ENCODE data around the gene P2RY13. TPM values are rescaled to one million over a fixed set of nuclear protein-coding genes. Genes with fewer than 3 reads are reported as not detected.

Gene P2RY13
- total and polyA plus RNA-seq, 2 donors from 2014 or later = 0.71 to 2.5 TPM

DNA sequence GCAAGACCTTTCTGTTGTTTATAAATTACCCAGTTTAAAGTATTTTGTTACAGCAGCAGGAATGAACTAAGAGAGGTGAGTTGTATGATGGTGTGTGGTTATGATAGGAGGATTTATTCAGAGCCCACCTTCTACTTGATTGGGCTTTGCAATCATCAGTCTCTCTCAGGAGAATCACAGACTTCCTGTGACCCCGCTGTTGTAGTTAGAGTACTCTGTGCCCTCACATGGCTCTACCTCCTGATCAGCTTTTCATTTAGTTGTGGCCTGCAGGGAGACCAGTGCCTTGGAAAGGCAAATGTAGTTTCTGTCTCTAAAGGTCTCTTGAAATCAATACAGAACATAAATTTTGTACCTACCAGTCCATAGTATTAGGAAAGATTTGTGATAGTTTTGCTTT is 43.4 kb downstream of the P2RY13 start:
- FAIRE-seq (no peak), DNase-seq (no peak)
- no peak overlapping the region for H3K4me3 ChIP-seq (ENCODE audit: low read length in 3 of 3)
- no peak overlapping the region for H3K27ac ChIP-seq (ENCODE audit: low read depth in 2 of 2, low read length in 2 of 2)
- H3K36me3 ChIP-seq (ENCODE audit: control insufficient read depth in 2 of 3, insufficient read depth in 3 of 3, low read length in 3 of 3) = no peaks in the 10 kb centered on the region
- TF ChIP-seq, protein P1, sequence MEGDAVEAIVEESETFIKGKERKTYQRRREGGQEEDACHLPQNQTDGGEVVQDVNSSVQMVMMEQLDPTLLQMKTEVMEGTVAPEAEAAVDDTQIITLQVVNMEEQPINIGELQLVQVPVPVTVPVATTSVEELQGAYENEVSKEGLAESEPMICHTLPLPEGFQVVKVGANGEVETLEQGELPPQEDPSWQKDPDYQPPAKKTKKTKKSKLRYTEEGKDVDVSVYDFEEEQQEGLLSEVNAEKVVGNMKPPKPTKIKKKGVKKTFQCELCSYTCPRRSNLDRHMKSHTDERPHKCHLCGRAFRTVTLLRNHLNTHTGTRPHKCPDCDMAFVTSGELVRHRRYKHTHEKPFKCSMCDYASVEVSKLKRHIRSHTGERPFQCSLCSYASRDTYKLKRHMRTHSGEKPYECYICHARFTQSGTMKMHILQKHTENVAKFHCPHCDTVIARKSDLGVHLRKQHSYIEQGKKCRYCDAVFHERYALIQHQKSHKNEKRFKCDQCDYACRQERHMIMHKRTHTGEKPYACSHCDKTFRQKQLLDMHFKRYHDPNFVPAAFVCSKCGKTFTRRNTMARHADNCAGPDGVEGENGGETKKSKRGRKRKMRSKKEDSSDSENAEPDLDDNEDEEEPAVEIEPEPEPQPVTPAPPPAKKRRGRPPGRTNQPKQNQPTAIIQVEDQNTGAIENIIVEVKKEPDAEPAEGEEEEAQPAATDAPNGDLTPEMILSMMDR (IDR thresholded peaks at IDR 0.05; ENCODE audit: borderline replicate concordance, extremely low read depth, insufficient read depth) = no peak
- intact Hi-C loops (cut with DNase I) = no loop called here
- H3K4me1 ChIP-seq (ENCODE audit: control insufficient read depth in 2 of 3, insufficient read depth in 2 of 3, low read depth in 1 of 3, low read length in 3 of 3) = peaks cover 0 to 4% (median 0%) of the 10 kb centered on the region in 3 donors
- H3K9ac ChIP-seq (ENCODE audit: low read length in 3 of 3) = no peak overlapping the region
- H3K9me3 ChIP-seq (ENCODE audit: control insufficient read depth in 2 of 3, insufficient read depth in 1 of 3, low read length in 3 of 3) = no peaks in the 10 kb centered on the region
- no peaks in the 10 kb centered on the region for H3K27me3 ChIP-seq (ENCODE audit: control insufficient read depth, insufficient read depth, low read length)

- H3K4me3 ChIP-seq (ENCODE audit: low read length in 3 of 3) = no peak overlapping the region
- no peaks in the 10 kb centered on the region for H3K27me3 ChIP-seq (ENCODE audit: control insufficient read depth, insufficient read depth, low read length)
- no peaks in the 10 kb centered on the region for H3K9me3 ChIP-seq (ENCODE audit: control insufficient read depth in 2 of 3, insufficient read depth in 1 of 3, low read length in 3 of 3)
- FAIRE-seq (no peak), DNase-seq (peak in 3 of 5 donors; percentile 18 to 71 (median 57))
- H3K36me3 ChIP-seq (ENCODE audit: control insufficient read depth in 2 of 3, insufficient read depth in 3 of 3, low read length in 3 of 3) = no peaks in the 10 kb centered on the region
- H3K27ac ChIP-seq (ENCODE audit: low read depth in 2 of 2, low read length in 2 of 2) = no peak overlapping the region
- TF ChIP-seq, protein P1 (IDR thresholded peaks at IDR 0.05; ENCODE audit: borderline replicate concordance, extremely low read depth, insufficient read depth) = no peak
- no peak overlapping the region for H3K9ac ChIP-seq (ENCODE audit: low read length in 3 of 3)
- peaks cover 0 to 4% (median 0%) of the 10 kb centered on the region in 3 donors for H3K4me1 ChIP-seq (ENCODE audit: control insufficient read depth in 2 of 3, insufficient read depth in 2 of 3, low read depth in 1 of 3, low read length in 3 of 3)
- intact Hi-C loops (cut with DNase I) = no loop called here
Observed at GRCh38 chr3:151283907-151284461, 45.4 kb downstream of the P2RY13 start.

DNA sequence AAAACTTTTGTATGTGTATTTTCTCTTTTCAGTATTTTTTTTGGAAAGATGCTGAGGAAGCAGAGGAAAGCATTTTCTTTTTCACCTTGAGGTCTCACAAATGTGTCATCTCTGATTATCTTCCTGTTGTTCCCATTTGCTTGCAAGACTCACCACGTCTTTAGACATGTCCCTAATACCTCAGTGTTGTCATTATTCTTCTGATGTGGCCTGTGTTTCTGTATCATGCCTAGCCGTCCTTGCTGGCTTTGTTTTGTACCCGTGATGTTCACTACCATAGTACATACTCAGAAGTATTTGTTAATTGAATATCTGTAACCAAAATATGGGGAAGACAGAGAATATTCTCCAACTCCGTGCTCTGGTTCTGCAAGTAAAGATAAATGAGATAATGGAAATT is 46.0 kb downstream of the P2RY13 start:
- Histone ChIP-seq H3K9me3 (ENCODE audit: control insufficient read depth in 2 of 3, insufficient read depth in 1 of 3, low read length in 3 of 3) (no peaks in the 10 kb centered on the region), H3K36me3 (ENCODE audit: control insufficient read depth in 2 of 3, insufficient read depth in 3 of 3, low read length in 3 of 3) (no peaks in the 10 kb centered on the region), H3K4me3 (ENCODE audit: low read length in 3 of 3) (no peak overlapping the region), H3K4me1 (ENCODE audit: control insufficient read depth in 2 of 3, insufficient read depth in 2 of 3, low read depth in 1 of 3, low read length in 3 of 3) (peaks cover 0 to 4% (median 0%) of the 10 kb centered on the region in 3 donors), H3K9ac (ENCODE audit: low read length in 3 of 3) (no peak overlapping the region), H3K27me3 (ENCODE audit: control insufficient read depth, insufficient read depth, low read length) (no peaks in the 10 kb centered on the region), H3K27ac (ENCODE audit: low read depth in 2 of 2, low read length in 2 of 2) (no peak overlapping the region)
- TF ChIP-seq, protein P1 (IDR thresholded peaks at IDR 0.05; ENCODE audit: borderline replicate concordance, extremely low read depth, insufficient read depth) = no peak
- FAIRE-seq (no peak), DNase-seq (no peak)
- intact Hi-C loops (cut with DNase I) = no loop called here

GRCh38 chr3:151282921-151283320 is 46.4 kb downstream of the P2RY13 start:
- H3K4me1 ChIP-seq (ENCODE audit: control insufficient read depth in 2 of 3, insufficient read depth in 2 of 3, low read depth in 1 of 3, low read length in 3 of 3) = peaks cover 0 to 4% (median 0%) of the 10 kb centered on the region in 3 donors
- peak in 2 of 5 donors; percentile 72 to 84 for DNase-seq
- peak; percentile 94 for FAIRE-seq
- no peak overlapping the region for H3K27ac ChIP-seq (ENCODE audit: low read depth in 2 of 2, low read length in 2 of 2)
- H3K4me3 ChIP-seq (ENCODE audit: low read length in 3 of 3) = no peak overlapping the region
- H3K36me3 ChIP-seq (ENCODE audit: control insufficient read depth in 2 of 3, insufficient read depth in 3 of 3, low read length in 3 of 3) = no peaks in the 10 kb centered on the region
- TF ChIP-seq, protein P1 (IDR thresholded peaks at IDR 0.05; ENCODE audit: borderline replicate concordance, extremely low read depth, insufficient read depth) = peak; percentile 47
- no peaks in the 10 kb centered on the region for H3K27me3 ChIP-seq (ENCODE audit: control insufficient read depth, insufficient read depth, low read length)
- intact Hi-C loops (cut with DNase I) = no loop called here
- no peak overlapping the region for H3K9ac ChIP-seq (ENCODE audit: low read length in 3 of 3)
- H3K9me3 ChIP-seq (ENCODE audit: control insufficient read depth in 2 of 3, insufficient read depth in 1 of 3, low read length in 3 of 3) = no peaks in the 10 kb centered on the region
